Measurements from ENCODE around the gene REV3L. TPM values are rescaled to one million over a fixed set of nuclear protein-coding genes. Genes with fewer than 3 reads are reported as not detected.
A peak's percentile ranks its signal among the peaks of the same experiment; 100 is the strongest.

The REV3L gene
- total RNA-seq, 1 donor from 2014 or later: 26.4 TPM

DNA sequence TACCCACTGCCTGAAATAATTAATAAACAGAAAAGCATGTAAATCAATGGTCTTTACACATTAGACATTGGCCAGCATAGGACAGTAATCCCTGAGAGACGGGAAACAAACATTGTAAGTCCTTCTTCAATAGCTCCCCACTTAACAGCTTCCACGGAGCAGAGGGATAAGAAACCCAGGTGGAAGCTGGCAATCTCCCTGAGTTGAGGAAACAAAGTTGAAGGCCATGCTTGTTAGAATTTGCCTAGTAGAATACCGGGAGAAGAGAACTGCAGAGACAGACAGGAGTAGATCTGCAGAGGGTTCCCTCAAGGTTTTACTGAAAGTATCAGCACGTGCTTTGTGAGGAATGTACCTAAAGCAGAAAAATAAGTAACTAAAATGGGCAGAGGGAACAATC is 33.9 kb downstream of the REV3L start:
- H3K4me1 Mint-ChIP-seq (ENCODE audit: unreplicated experiment): peaks cover 15% of the 10 kb centered on the region
- DNase-seq (ENCODE audit: extremely low spot score, unreplicated experiment): no peak
- no peak overlapping the region for H3K4me3 Mint-ChIP-seq (ENCODE audit: unreplicated experiment)
- peaks cover 2% of the 10 kb centered on the region for H3K36me3 Mint-ChIP-seq (ENCODE audit: unreplicated experiment)
- TF ChIP-seq CTCF (IDR thresholded peaks at IDR 0.05): no peak
- H3K27ac Mint-ChIP-seq (ENCODE audit: unreplicated experiment): no peak overlapping the region
- no peaks in the 10 kb centered on the region for H3K27me3 Mint-ChIP-seq (ENCODE audit: unreplicated experiment)
- peaks cover 3% of the 10 kb centered on the region for H3K9me3 Mint-ChIP-seq (ENCODE audit: unreplicated experiment)

GRCh38 chr6:111447051-111447450 is 36.0 kb downstream of the REV3L start:
- Mint-ChIP-seq H3K4me3 (ENCODE audit: unreplicated experiment) (no peak overlapping the region), H3K27me3 (ENCODE audit: unreplicated experiment) (no peaks in the 10 kb centered on the region), H3K4me1 (ENCODE audit: unreplicated experiment) (peaks cover 15% of the 10 kb centered on the region), H3K27ac (ENCODE audit: unreplicated experiment) (no peak overlapping the region), H3K36me3 (ENCODE audit: unreplicated experiment) (peaks cover 2% of the 10 kb centered on the region), H3K9me3 (ENCODE audit: unreplicated experiment) (peaks cover 8% of the 10 kb centered on the region)
- no peak for TF ChIP-seq CTCF (IDR thresholded peaks at IDR 0.05)
- DNase-seq (ENCODE audit: extremely low spot score, unreplicated experiment): no peak

- H3K9me3 Mint-ChIP-seq (ENCODE audit: unreplicated experiment): peaks cover 8% of the 10 kb centered on the region
These were observed 37.2 kb downstream of the REV3L start for GRCh38 chr6:111445861-111446267.

DNA sequence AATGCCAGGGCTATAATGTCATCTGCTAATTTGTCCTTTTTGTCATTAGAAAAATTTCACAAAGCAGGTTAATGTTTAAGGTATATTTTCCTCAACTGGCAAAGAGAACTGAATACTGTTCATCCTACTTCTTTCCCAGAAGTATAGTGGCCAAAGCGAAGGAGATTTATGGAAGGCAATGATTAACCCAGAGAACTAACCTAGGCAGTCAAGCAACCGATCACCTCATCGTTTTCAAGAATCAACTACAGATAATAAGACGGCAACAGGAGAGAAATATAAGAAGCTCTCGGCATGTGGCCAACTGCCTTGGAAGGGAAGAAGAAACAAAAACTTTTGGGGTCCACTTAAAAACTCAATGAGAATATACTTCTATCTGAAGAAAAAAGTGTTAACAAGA is 38.2 kb downstream of the REV3L start:
- Mint-ChIP-seq H3K4me3 (ENCODE audit: unreplicated experiment) (no peak overlapping the region), H3K27ac (ENCODE audit: unreplicated experiment) (no peak overlapping the region), H3K4me1 (ENCODE audit: unreplicated experiment) (peaks cover 9% of the 10 kb centered on the region), H3K27me3 (ENCODE audit: unreplicated experiment) (no peaks in the 10 kb centered on the region), H3K9me3 (ENCODE audit: unreplicated experiment) (peaks cover 8% of the 10 kb centered on the region), H3K36me3 (ENCODE audit: unreplicated experiment) (peaks cover 2% of the 10 kb centered on the region)
- no peak for TF ChIP-seq CTCF (IDR thresholded peaks at IDR 0.05)
- no peak for DNase-seq (ENCODE audit: extremely low spot score, unreplicated experiment)

More at GRCh38 chr6:111445861-111446267, 37.2 kb downstream of the REV3L start:
- Mint-ChIP-seq H3K27ac (ENCODE audit: unreplicated experiment) (peak overlapping the region; percentile 59), H3K27me3 (ENCODE audit: unreplicated experiment) (no peaks in the 10 kb centered on the region), H3K4me3 (ENCODE audit: unreplicated experiment) (no peak overlapping the region), H3K4me1 (ENCODE audit: unreplicated experiment) (peaks cover 9% of the 10 kb centered on the region), H3K36me3 (ENCODE audit: unreplicated experiment) (peaks cover 2% of the 10 kb centered on the region)
- no peak for DNase-seq (ENCODE audit: extremely low spot score, unreplicated experiment)
- TF ChIP-seq CTCF (IDR thresholded peaks at IDR 0.05): no peak

DNA sequence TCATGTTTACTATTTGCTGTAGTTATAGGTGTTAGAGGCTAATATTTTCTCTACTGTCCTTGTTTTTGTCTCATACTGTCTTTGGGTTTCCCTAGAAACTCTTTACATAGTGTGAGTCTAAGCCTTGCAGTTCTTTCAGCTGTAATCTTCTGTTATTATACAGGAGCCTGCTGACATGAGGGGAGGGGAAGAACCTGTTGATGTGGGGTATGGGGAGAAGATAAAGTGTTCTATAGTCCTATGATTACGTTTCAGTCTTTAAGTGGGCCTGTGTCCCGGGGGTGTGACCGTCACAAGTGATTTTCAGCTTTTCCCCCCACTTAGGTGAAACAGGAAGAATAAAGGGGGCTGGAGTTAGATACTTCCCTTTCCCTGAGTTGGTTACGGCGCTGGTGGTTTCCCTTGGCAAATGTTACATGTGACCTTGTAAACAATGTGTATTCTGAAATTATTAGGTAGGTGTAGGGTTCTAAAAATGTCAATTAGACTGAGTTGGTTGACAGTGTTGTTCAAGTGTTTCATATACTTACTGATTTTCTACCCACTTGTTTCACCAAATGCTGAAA is 41.3 kb downstream of the REV3L start:
- Mint-ChIP-seq H3K27me3 (ENCODE audit: unreplicated experiment) (no peaks in the 10 kb centered on the region), H3K27ac (ENCODE audit: unreplicated experiment) (no peak overlapping the region), H3K36me3 (ENCODE audit: unreplicated experiment) (peaks cover 2% of the 10 kb centered on the region), H3K4me1 (ENCODE audit: unreplicated experiment) (peaks cover 7% of the 10 kb centered on the region), H3K9me3 (ENCODE audit: unreplicated experiment) (peaks cover 8% of the 10 kb centered on the region), H3K4me3 (ENCODE audit: unreplicated experiment) (no peak overlapping the region)
- DNase-seq (ENCODE audit: extremely low spot score, unreplicated experiment): no peak
- no peak for TF ChIP-seq CTCF (IDR thresholded peaks at IDR 0.05)

Data from osteocyte (in vitro differentiated cells).